Camera-type eye (tissue), 1 donor: ENCODE data around the gene RPS15A. TPM values are rescaled to one million over a fixed set of nuclear protein-coding genes. Genes with fewer than 3 reads are reported as not detected.

ENCODE experiments used
- total RNA-seq: library from RNA; depleted of rRNA; stranded (reverse); fragments of >200 nt; gene quantifications from one replicate; pipeline ENCODE4 v1.2.3, GENCODE V29; 2014

RPS15A gene
- 1,592 TPM for total RNA-seq

GRCh38 chr16:18789850-18790706, at the start of gene RPS15A:
Gene RPS15A, minus strand, starts transcription at chr16:18790334. Its CDS starts 1,221 bp downstream, at chr16:18789113.

GRCh38 chr16:18801145-18801972, 11.2 kb upstream of the RPS15A start, which contains the start of gene ARL6IP1:
Gene ARL6IP1, minus strand, starts transcription at chr16:18801549. Its CDS starts 83 bp downstream, at chr16:18801466.

Other genes starting within 250 kb of the RPS15A start
- 66.8 TPM for gene NOMO2, start 228.2 kb downstream of the RPS15A start, total RNA-seq
- gene ARL6IP1, start 11.2 kb upstream of the RPS15A start, total RNA-seq = 419 TPM
- gene SMG1, start 136.1 kb upstream of the RPS15A start, total RNA-seq = 146 TPM
- gene TMC7, start 193.6 kb upstream of the RPS15A start, total RNA-seq = 3.1 TPM